GM12878 (cell line): ENCODE results near the gene UQCRQ. TPM values are rescaled to one million over a fixed set of nuclear protein-coding genes. Genes with fewer than 3 reads are reported as not detected.

ENCODE experiments used
- ATAC-seq: fragments of 200-7000 bp; cut with Tn5 transposase; 3 replicates; pipeline ENCODE4 v1.9.1; 2020; ENCODE audit warnings: mild to moderate bottlenecking, moderate library complexity
- BruUV-seq: library from RNA; stranded (reverse); fragments of 400-500 nt; replicated peaks from 2 replicates; lab custom pipeline; 2021; lab: Mats Ljungman, UMichigan
- CTCF ChIA-PET: fragments of 300-600 bp; sonication (Branson Sonifier 250); formaldehyde crosslinking; extraction: SDS; loops from one replicate; lab custom pipeline; 2021; ENCODE audit warnings: inconsistent platforms; lab: Yijun Ruan, JAX
- POLR2A ChIA-PET: fragments of 350-600 bp; formaldehyde crosslinking; extraction: SDS; loops from one replicate; lab custom pipeline; 2021; ENCODE audit warnings: inconsistent platforms; lab: Charles Lee
- RAD21 ChIA-PET: fragments of 300-600 bp; sonication (Branson Sonifier 250); formaldehyde crosslinking; loops from one replicate; lab custom pipeline; 2023; ENCODE audit warnings: antibody characterized with exemption; ENCODE audit not compliant: unreplicated experiment; lab: Charles Lee
- SMC1A ChIA-PET: fragments of 300-600 bp; sonication (Branson Sonifier 250); formaldehyde crosslinking; loops from one replicate; lab custom pipeline; 2023; ENCODE audit not compliant: unreplicated experiment, uncharacterized antibody; lab: Charles Lee
- DNase-seq: peaks from one replicate; pipeline ENCODE4 v3.0.0-alpha.2; 2011; ENCODE audit warnings: low read depth, low spot score
- FAIRE-seq: peaks from 3 replicates; lab custom pipeline; 2011; peaks lifted over from hg19 to GRCh38; lab: Jason Lieb, UNC
- H2AFZ ChIP-seq: 2 replicates; pipeline ENCODE4 v1.6.0; 2011; ENCODE audit warnings: low read depth, low read length, control low read depth; ENCODE audit not compliant: control insufficient read depth
- H3K27ac ChIP-seq: 2 replicates; pipeline ENCODE4 v1.5.1; 2011; ENCODE audit warnings: control low read depth; ENCODE audit not compliant: control insufficient read depth, insufficient read depth
- H3K27me3 ChIP-seq, 2 experiments: replicated peaks in 1 of 2; 2 replicates each; pipeline versions ENCODE4 v1.6.0 to v1.6.1; 2011; ENCODE audit warnings: low read length in 1 of 2; ENCODE audit not compliant: control insufficient read depth in 2 of 2, insufficient read depth in 2 of 2
- H3K36me3 ChIP-seq, 2 experiments: 2 replicates each; pipeline ENCODE4 v1.5.1; 2011; ENCODE audit warnings: low read length in 1 of 2; ENCODE audit not compliant: control insufficient read depth in 2 of 2, insufficient read depth in 2 of 2
- H3K4me1 ChIP-seq: 2 replicates; pipeline ENCODE4 v1.6.1; 2011; ENCODE audit warnings: mild to moderate bottlenecking, low read length, moderate library complexity, mixed read lengths; ENCODE audit not compliant: control insufficient read depth, insufficient read depth
- H3K4me2 ChIP-seq: 2 replicates; pipeline ENCODE4 v1.6.0; 2011; ENCODE audit warnings: control low read depth; ENCODE audit not compliant: control insufficient read depth, insufficient read depth
- H3K4me3 ChIP-seq: fragments of 200-600 bp; sonication (generic); 2 replicates; pipeline ENCODE4 v1.5.1; 2016
- H3K79me2 ChIP-seq: 2 replicates; pipeline ENCODE4 v1.6.0; 2011; ENCODE audit warnings: low read length; ENCODE audit not compliant: control insufficient read depth, insufficient read depth
- H3K9ac ChIP-seq: 2 replicates; pipeline ENCODE4 v1.8.0; 2011; ENCODE audit warnings: low read length, control low read depth, mixed read lengths; ENCODE audit not compliant: control insufficient read depth, insufficient read depth
- H3K9me3 ChIP-seq: replicated peaks from 3 replicates; pipeline ENCODE4 v1.5.1; 2011; ENCODE audit warnings: mild to moderate bottlenecking, low read length; ENCODE audit not compliant: control insufficient read depth, insufficient read depth
- H4K20me1 ChIP-seq: 2 replicates; pipeline ENCODE4 v1.6.0; 2011; ENCODE audit not compliant: control insufficient read depth, insufficient read depth
- CREM ChIP-seq: IDR thresholded peaks from 2 replicates; pipeline ENCODE4 v1.6.1; 2014; ENCODE audit warnings: antibody characterized with exemption, low read depth
- EED ChIP-seq: sonication (generic); IDR thresholded peaks from 2 replicates; pipeline ENCODE4 v1.6.1; 2016; ENCODE audit warnings: antibody characterized with exemption, low read depth
- NFYA ChIP-seq: IDR thresholded peaks from 2 replicates; pipeline ENCODE4 v1.6.1; 2011; ENCODE audit warnings: low read depth, mild to moderate bottlenecking, low read length, improper control_type of control experiment, borderline replicate concordance
- PAX5 ChIP-seq: IDR thresholded peaks from 2 replicates; pipeline ENCODE4 v1.6.1; 2011; ENCODE audit warnings: low read depth, low read length, borderline replicate concordance
- POU2F2 ChIP-seq: IDR thresholded peaks from 3 replicates; pipeline ENCODE4 v1.6.1; 2011; ENCODE audit warnings: low read depth, mild to moderate bottlenecking, low read length, borderline replicate concordance
- RB1 ChIP-seq: fragments of 450-650 bp; formaldehyde crosslinking; IDR thresholded peaks from 2 replicates; pipeline ENCODE4 v1.6.1; 2017; ENCODE audit warnings: mild to moderate bottlenecking, borderline replicate concordance
- WGBS: methylation state at CpG from one replicate; pipeline ENCODE4 v1.1.6; 2016; ENCODE audit warnings: low lambda C conversion rate; ENCODE audit not compliant: insufficient replicate concordance, insufficient coverage; ENCODE audit errors: missing lambda C conversion rate; 5-methylcytosine and 5-hydroxymethylcytosine counted together
- in situ Hi-C: fragments of 300-500 bp; cut with MboI; formaldehyde crosslinking; loops from 9 replicates; pipeline ENCODE4 v1.14.3; 2018; ENCODE audit warnings: mixed read lengths
- intact Hi-C: fragments of 100-400 bp; cut with micrococcal nuclease; formaldehyde crosslinking; loops from one replicate; pipeline ENCODE4 v1.14.2; 2022; ENCODE audit not compliant: unreplicated experiment
- polyA plus RNA-seq, 11 experiments: library from polyadenylated mRNA; depleted of rRNA in 4 of 11; unstranded in 6 of 11; stranded (reverse) in 5 of 11; fragments of >200 nt; fragmentation: Nextera tagmentation in 4 of 11; fragmentation: Illumina TruSeq in 1 of 11; extraction: Ambion mirVana in 4 of 11; extraction: Trizol in 1 of 11; gene quantifications; 1 replicate in 1 of 11; 2 replicates in 10 of 11; pipeline versions ENCODE4 v1.2.1 to v1.2.3, GENCODE V29; 2011 to 2016; ENCODE audit warnings: inconsistent platforms in 2 of 11, missing spikeins in 2 of 11, low read depth in 1 of 11
- total RNA-seq, 4 experiments: library from RNA; depleted of rRNA in 3 of 4; stranded (reverse); fragments of >200 nt in 3 of 4; fragmentation: Illumina TruSeq in 1 of 4; extraction: Trizol in 1 of 4; gene quantifications; 2 replicates each; pipeline versions ENCODE4 v1.2.1 to v1.2.3, GENCODE V29; 2013 to 2021

UQCRQ gene
- total and polyA plus RNA-seq, 10 of the 15 experiments (the other 5 are each of a cell fraction or from before 2014, with no cell fraction given), result 121 to 1,579 (median 408) TPM

DNA sequence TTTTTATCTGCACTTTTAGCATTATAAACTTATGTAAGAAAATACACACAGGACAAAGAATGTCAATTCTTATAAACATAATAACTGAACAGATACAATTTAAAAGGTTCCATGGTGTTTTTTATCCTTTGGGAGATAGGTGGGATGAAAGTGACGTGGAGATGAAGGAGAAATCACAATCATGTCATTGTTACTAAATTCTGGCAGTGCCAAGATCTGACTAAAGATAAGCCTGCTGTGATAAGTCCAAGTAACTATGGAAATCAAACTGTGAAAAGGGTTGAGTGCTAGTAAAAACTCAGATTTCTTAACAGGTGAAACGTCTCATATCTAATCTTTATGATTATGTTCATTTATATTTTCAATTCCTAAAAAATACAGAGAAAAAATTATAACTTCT lies 18.1 kb downstream of the UQCRQ start:
- RAD21 ChIA-PET, result no interaction called here
- Histone ChIP-seq H3K4me1 (no peaks in the 10 kb centered on the region), H3K79me2 (no peaks in the 10 kb centered on the region), H3K27me3 (no peaks in the 10 kb centered on the region), H2AFZ (no peak overlapping the region), H3K9ac (no peak overlapping the region), H3K4me3 (no peak overlapping the region), H4K20me1 (no peaks in the 10 kb centered on the region), H3K36me3 (peaks cover 4 to 13% of the 10 kb centered on the region in 2 experiments; a peak in 3 of 4 replicates), H3K4me2 (no peak overlapping the region), H3K27ac (no peak overlapping the region), H3K9me3 (no peaks in the 10 kb centered on the region)
- no TSS peak for BruUV-seq
- POLR2A ChIA-PET, result no interaction called here
- no peak for ATAC-seq
- no peak for DNase-seq
- 75% methylated on average over 2 of the region's 2 CpGs for WGBS
- no peak for FAIRE-seq
- CTCF ChIA-PET, result interaction anchor here (0.7 to 2.6 kb wide), 10 partner anchors 12 to 500 kb away, joined by 3 to 15 read pairs (median 6); no protein-coding TSS in a partner anchor
- intact Hi-C loops (loop anchor here (5.0 to 10.0 kb wide), 2 partner anchors 222 to 270 kb away; no protein-coding TSS in a partner anchor), in situ Hi-C loops (loop anchor here (5.0 kb wide), 1 partner anchor 497 kb away; no protein-coding TSS in a partner anchor)
- TF ChIP-seq RB1 (no peak), EED (no peak), NFYA (no peak), PAX5 (no peak)
- SMC1A ChIA-PET, result interaction anchor here (1.1 to 3.3 kb wide), 9 partner anchors 10 to 379 kb away, joined by 3 to 17 read pairs (median 5); partner anchors contain the start of gene SHROOM1

DNA sequence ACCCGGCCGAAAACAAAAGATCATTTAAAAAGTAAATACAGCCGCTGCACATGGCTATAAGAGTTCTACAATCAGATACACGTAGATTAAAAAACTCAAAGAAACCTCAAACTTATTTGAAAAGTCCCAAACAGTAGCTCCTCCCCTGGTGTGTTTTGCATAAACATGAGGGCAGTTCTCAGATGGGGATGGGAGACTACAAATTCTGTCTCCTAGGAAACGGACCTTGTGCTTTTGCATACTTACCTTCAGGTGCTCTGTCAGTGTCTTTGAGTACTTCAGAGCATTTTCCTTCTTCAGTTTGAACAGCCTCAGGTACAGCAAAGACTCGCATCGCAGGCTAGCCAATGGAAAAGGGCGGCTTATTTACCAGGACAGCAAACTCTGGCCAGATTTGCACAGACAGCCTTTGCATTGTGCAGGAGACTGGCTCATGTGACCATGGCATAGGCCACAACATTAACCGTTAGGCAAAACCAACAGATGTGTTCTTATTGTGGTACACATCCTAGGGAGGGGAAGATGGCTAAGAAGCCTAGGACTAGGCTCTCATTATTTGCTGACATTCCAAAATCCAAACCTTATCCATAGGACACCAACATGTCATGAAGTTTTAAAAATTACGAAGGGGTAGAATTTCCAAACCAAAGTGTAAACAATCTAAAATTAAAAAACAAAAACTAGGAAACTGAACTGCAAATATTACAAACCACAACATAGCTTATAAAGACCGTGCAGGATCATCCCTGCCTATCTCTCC lies 19.8 kb downstream of the UQCRQ start:
- BruUV-seq, result TSS peak; percentile 30
- no peak overlapping the region for H3K9ac ChIP-seq
- intact Hi-C loops (loop anchor here (10.0 kb wide), 1 partner anchor 271 kb away; no protein-coding TSS in a partner anchor), in situ Hi-C loops (no loop called here)
- ChIA-PET POLR2A (no interaction called here), RAD21 (no interaction called here), CTCF (no interaction called here), SMC1A (interaction anchor here (1.0 kb wide), 1 partner anchor 50 kb away, joined by 4 read pairs; no protein-coding TSS in a partner anchor)
- FAIRE-seq (no peak), ATAC-seq (peak; percentile 46; the same call in 1 of the 3 replicates), DNase-seq (no peak)
- H3K27me3 ChIP-seq, result no peaks in the 10 kb centered on the region
- no peaks in the 10 kb centered on the region for H3K9me3 ChIP-seq
- H3K36me3 ChIP-seq, result peaks cover 4 to 14% of the 10 kb centered on the region in 2 experiments; a peak in 3 of 4 replicates
- H3K4me1 ChIP-seq, result no peaks in the 10 kb centered on the region
- TF ChIP-seq POU2F2, result peak; percentile 68; the same call in 2 of the 3 replicates
- TF ChIP-seq CREM, result no peak
- TF ChIP-seq RB1, result no peak
- no peak overlapping the region for H3K27ac ChIP-seq
- H3K4me3 ChIP-seq, result no peak overlapping the region
- H4K20me1 ChIP-seq, result no peaks in the 10 kb centered on the region
- no peaks in the 10 kb centered on the region for H3K79me2 ChIP-seq
- WGBS, result 86% methylated on average over 11 of the region's 11 CpGs
- H2AFZ ChIP-seq, result no peak overlapping the region
- H3K4me2 ChIP-seq, result no peak overlapping the region
